WI38 (cell line): ENCODE data around the gene TARDBP.
"Not testable (repeated sequence)": the region's sequence is repeated elsewhere in the genome, so short reads cannot be mapped to it uniquely, and the experiment has no call there.

ENCODE experiments used
- H3K4me3 ChIP-seq: 2 replicates; pipeline ENCODE4 v1.5.1; 2011; ENCODE audit warnings: low read depth, mild to moderate bottlenecking, control low read depth, low read length
- CTCF ChIP-seq: IDR thresholded peaks from 2 replicates; pipeline ENCODE4 v1.5.1; 2012; ENCODE audit warnings: low read depth, mild to moderate bottlenecking, control low read depth, low read length

Gene TARDBP

GRCh38 chr1:10980841-10981727 is 31.4 kb upstream of the TARDBP start:
- H3K4me3 ChIP-seq = no peak overlapping the region
- no peak for TF ChIP-seq CTCF

GRCh38 chr1:10986525-10986890 is 25.9 kb upstream of the TARDBP start:
- TF ChIP-seq CTCF = no peak
- no peak overlapping the region for H3K4me3 ChIP-seq

- TF ChIP-seq CTCF = no peak
- H3K4me3 ChIP-seq = no peak overlapping the region
These were observed 24.5 kb upstream of the TARDBP start for GRCh38 chr1:10987840-10988417.

GRCh38 chr1:10989095-10989494 is 23.4 kb upstream of the TARDBP start:
- no peak overlapping the region for H3K4me3 ChIP-seq
- TF ChIP-seq CTCF = no peak

- H3K4me3 ChIP-seq = not testable (repeated sequence)
These were observed 22.4 kb upstream of the TARDBP start for GRCh38 chr1:10989920-10990516.

- H3K4me3 ChIP-seq = no peak overlapping the region
- TF ChIP-seq CTCF = no peak
These were observed 21.6 kb upstream of the TARDBP start for GRCh38 chr1:10990828-10991227.

GRCh38 chr1:10992004-10992403 is 20.4 kb upstream of the TARDBP start:
- not testable (repeated sequence) for H3K4me3 ChIP-seq

- no peak for TF ChIP-seq CTCF
- no peak overlapping the region for H3K4me3 ChIP-seq
These were observed 19.6 kb upstream of the TARDBP start for GRCh38 chr1:10992864-10993263.
